DND-41 (cell line): ENCODE data around the gene ATOX1.

ENCODE experiments used
- ATAC-seq: fragments of 200-7000 bp; cut with Tn5 transposase; 3 replicates; pipeline ENCODE4 v1.9.1; 2021; ENCODE audit warnings: low read depth; ENCODE audit not compliant: insufficient read depth
- DNase-seq: peaks from one replicate; pipeline ENCODE4 v3.0.0-alpha.2; 2020
- H2AFZ ChIP-seq: 2 replicates; pipeline ENCODE4 v1.6.0; 2012; ENCODE audit warnings: low read depth, low read length
- H3K27ac ChIP-seq: 2 replicates; pipeline ENCODE4 v1.5.1; 2012; ENCODE audit warnings: low read length, inconsistent platforms
- H3K27me3 ChIP-seq: fragments of 200-600 bp; sonication (generic); 2 replicates; pipeline ENCODE4 v1.6.0; 2012; ENCODE audit warnings: low read length, mild to moderate bottlenecking, inconsistent platforms; ENCODE audit not compliant: insufficient read depth, poor library complexity
- H3K36me3 ChIP-seq: 2 replicates; pipeline ENCODE4 v1.5.1; 2012; ENCODE audit warnings: low read length, inconsistent platforms; ENCODE audit not compliant: insufficient read depth
- H3K4me1 ChIP-seq: 2 replicates; pipeline ENCODE4 v1.5.1; 2012; ENCODE audit warnings: mild to moderate bottlenecking, low read length; ENCODE audit not compliant: insufficient read depth
- H3K4me2 ChIP-seq: 2 replicates; pipeline ENCODE4 v1.6.0; 2012; ENCODE audit warnings: mild to moderate bottlenecking, moderate library complexity, low read length, inconsistent platforms; ENCODE audit not compliant: insufficient read depth
- H3K4me3 ChIP-seq, 2 experiments: fragments of 200-600 bp in 1 of 2; shearing (Covaris generic) in 1 of 2; 2 replicates each; pipeline ENCODE4 v1.5.1; 2012 to 2016; ENCODE audit warnings: inconsistent platforms in 2 of 2, low read length in 2 of 2, mild to moderate bottlenecking in 2 of 2, low read depth in 1 of 2, moderate library complexity in 1 of 2
- H3K79me2 ChIP-seq: 2 replicates; pipeline ENCODE4 v1.6.0; 2012; ENCODE audit warnings: low read length, inconsistent platforms; ENCODE audit not compliant: insufficient read depth
- H3K9ac ChIP-seq: 2 replicates; pipeline ENCODE4 v1.6.0; 2012; ENCODE audit warnings: low read depth, mild to moderate bottlenecking, inconsistent platforms, low read length, moderate library complexity
- H3K9me3 ChIP-seq: 2 replicates; pipeline ENCODE4 v1.5.1; 2012; ENCODE audit warnings: low read length, moderate library complexity, mild to moderate bottlenecking, inconsistent platforms; ENCODE audit not compliant: insufficient read depth, severe bottlenecking
- H4K20me1 ChIP-seq: 2 replicates; pipeline ENCODE4 v1.6.0; 2012; ENCODE audit warnings: low read length; ENCODE audit not compliant: insufficient read depth
- CTCF ChIP-seq: IDR thresholded peaks from 2 replicates; pipeline ENCODE4 v1.5.1; 2012; ENCODE audit warnings: borderline replicate concordance, low read length, moderate library complexity, mild to moderate bottlenecking; ENCODE audit not compliant: poor library complexity, severe bottlenecking; ENCODE audit errors: extremely low read depth
- EZH2 ChIP-seq: IDR thresholded peaks from 3 replicates; pipeline ENCODE4 v1.6.1; 2012; ENCODE audit warnings: borderline replicate concordance, low read depth, mild to moderate bottlenecking, moderate library complexity, low read length, inconsistent platforms; ENCODE audit not compliant: severe bottlenecking

The ATOX1 gene

GRCh38 chr5:151696470-151697061, 61.9 kb downstream of the ATOX1 start:
- no peaks in the 10 kb centered on the region for H3K79me2 ChIP-seq
- no peaks in the 10 kb centered on the region for H3K36me3 ChIP-seq
- ATAC-seq (no peak), DNase-seq (no peak)
- H4K20me1 ChIP-seq, result no peaks in the 10 kb centered on the region
- H3K27me3 ChIP-seq, result peaks cover 5% of the 10 kb centered on the region
- TF ChIP-seq EZH2 (no peak), CTCF (no peak)
- no peaks in the 10 kb centered on the region for H3K4me1 ChIP-seq
- H3K9me3 ChIP-seq, result no peaks in the 10 kb centered on the region
- H2AFZ ChIP-seq, result no peak overlapping the region
- H3K27ac ChIP-seq, result no peak overlapping the region
- no peak overlapping the region for H3K4me3 ChIP-seq
- no peak overlapping the region for H3K4me2 ChIP-seq
- H3K9ac ChIP-seq, result no peak overlapping the region

GRCh38 chr5:151695464-151695863, 63.0 kb downstream of the ATOX1 start:
- H3K27me3 ChIP-seq, result peaks cover 9% of the 10 kb centered on the region
- no peaks in the 10 kb centered on the region for H3K9me3 ChIP-seq
- H3K4me1 ChIP-seq, result no peaks in the 10 kb centered on the region
- H2AFZ ChIP-seq, result no peak overlapping the region
- H3K9ac ChIP-seq, result no peak overlapping the region
- ATAC-seq (no peak), DNase-seq (no peak)
- no peaks in the 10 kb centered on the region for H3K79me2 ChIP-seq
- H3K4me3 ChIP-seq, result no peak overlapping the region
- no peaks in the 10 kb centered on the region for H4K20me1 ChIP-seq
- no peak overlapping the region for H3K4me2 ChIP-seq
- no peak overlapping the region for H3K27ac ChIP-seq
- TF ChIP-seq EZH2 (no peak), CTCF (no peak)
- H3K36me3 ChIP-seq, result no peaks in the 10 kb centered on the region

GRCh38 chr5:151694035-151694485, 64.4 kb downstream of the ATOX1 start:
- no peaks in the 10 kb centered on the region for H3K4me1 ChIP-seq
- no peaks in the 10 kb centered on the region for H3K9me3 ChIP-seq
- no peak for ATAC-seq
- H3K27me3 ChIP-seq, result peaks cover 9% of the 10 kb centered on the region
- H3K36me3 ChIP-seq, result no peaks in the 10 kb centered on the region
- H3K4me2 ChIP-seq, result no peak overlapping the region
- H2AFZ ChIP-seq, result no peak overlapping the region
- H3K4me3 ChIP-seq, result no peak overlapping the region
- H3K27ac ChIP-seq, result no peak overlapping the region
- H4K20me1 ChIP-seq, result no peaks in the 10 kb centered on the region
- H3K79me2 ChIP-seq, result no peaks in the 10 kb centered on the region
- no peak for TF ChIP-seq CTCF
- no peak for TF ChIP-seq EZH2
- DNase-seq, result no peak
- H3K9ac ChIP-seq, result no peak overlapping the region
